GM21529 (cell line): ENCODE data around the gene ME3.
"Not testable (repeated sequence)": the region's sequence is repeated elsewhere in the genome, so short reads cannot be mapped to it uniquely, and the experiment has no call there.

Experiments
- ATAC-seq: cut with Tn5 transposase; IDR thresholded peaks from one replicate; pipeline ENCODE4 v1.9.1; 2021; ENCODE audit not compliant: unreplicated experiment

ME3 gene

GRCh38 chr11:86444981-86445380 lies 227.4 kb downstream of the ME3 start:
- ATAC-seq = peak; percentile 37

DNA sequence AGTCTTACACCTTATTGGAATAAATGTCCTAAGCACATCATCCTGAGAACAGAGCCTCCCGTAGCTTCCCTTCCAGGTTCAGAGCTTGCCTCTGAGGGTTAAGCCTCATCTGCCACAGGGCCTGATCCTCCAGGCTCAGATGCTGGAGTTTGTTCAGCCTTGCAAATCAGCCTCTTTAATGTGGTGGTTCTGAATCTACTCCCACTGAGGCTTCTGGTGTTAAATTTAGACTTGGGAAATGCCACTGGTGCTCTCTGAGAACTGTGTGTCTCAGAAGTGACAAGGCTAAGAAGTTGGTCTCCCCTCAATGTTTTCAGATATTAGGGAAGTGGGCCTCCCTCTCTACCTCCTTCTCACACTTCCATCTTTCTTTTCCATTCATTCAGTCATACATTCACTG lies 229.0 kb downstream of the ME3 start:
- no peak for ATAC-seq

DNA sequence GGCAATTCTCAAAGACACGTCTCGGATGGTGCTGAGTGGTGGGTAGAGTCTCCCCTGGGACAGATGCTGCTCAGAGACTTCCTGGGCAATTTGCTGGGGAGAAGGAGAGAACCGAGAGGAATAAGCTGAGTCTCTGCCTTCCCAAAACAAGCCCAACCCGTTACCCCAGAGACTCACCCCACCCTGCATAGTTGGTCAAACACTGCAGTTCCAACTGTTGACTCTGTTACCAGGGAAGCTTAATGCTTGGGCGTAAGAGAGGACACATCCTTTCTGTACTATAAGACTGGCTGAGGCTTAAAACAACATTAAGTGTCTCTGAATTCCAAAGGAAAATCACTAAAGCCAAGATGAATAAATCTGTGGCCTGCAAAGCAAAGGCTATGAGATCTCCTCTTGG lies 229.6 kb downstream of the ME3 start:
- no peak for ATAC-seq

DNA sequence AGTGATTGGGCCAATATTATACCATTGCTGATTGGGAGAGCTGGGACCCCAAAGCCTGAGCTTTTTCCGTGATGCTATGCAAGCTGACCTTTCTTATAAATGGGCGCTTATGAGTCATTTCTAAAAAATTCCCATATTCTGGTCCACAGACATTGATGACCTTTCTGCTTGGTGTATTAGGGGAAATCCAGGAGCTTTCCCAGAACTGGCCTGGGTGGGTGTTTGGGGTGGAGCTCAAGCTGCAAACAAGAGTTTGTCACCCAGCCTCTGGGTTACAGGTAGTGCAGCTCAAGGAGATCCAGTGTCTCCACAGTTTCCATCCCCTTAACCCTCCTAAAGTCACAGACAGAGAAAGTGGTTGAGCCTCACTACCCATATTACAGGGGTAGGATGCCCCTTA lies 230.0 kb downstream of the ME3 start:
- no peak for ATAC-seq

GRCh38 chr11:86440843-86441242 lies 231.6 kb downstream of the ME3 start:
- ATAC-seq = no peak

DNA sequence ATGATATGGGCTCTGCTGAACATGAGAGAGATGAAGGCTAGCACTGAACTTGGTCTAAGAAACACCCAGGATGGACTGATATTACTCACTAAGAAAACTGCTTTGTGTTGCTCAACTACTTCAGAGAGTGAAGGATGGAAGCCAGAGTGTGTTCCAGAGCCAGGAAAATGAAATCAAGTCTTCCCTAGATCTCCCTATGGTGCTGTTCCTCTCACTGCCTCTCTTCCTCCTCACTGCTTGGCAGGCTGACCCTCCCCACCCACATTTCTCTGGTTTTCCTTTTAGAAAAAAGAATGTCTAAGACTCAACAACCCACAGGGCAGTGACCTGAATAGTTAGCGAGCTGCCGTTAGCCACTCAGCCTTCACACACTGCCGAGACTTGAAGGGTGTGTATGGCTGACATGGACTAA lies 232.1 kb downstream of the ME3 start:
- no peak for ATAC-seq

DNA sequence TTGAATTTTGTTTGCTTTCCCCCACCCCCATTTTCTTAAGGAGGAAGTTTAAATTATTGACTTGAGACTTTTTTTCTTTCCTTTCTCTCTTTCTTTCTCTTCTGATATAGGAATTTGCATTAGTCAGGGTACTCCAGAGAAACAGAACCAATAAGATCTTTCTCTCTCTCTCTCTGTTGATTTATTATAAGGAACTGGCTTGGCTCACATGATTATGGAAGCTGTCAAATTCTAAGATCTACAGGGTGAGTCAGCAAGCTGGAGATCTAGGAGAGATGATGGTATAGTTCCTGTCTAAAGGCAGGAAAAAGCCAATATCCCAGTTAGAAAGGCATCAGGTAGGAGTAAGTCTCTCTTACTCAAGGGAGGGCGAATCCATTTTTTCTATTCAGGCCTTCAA lies 233.7 kb downstream of the ME3 start:
- ATAC-seq = no peak

GRCh38 chr11:86435711-86436110 lies 236.7 kb downstream of the ME3 start:
- ATAC-seq = no peak

DNA sequence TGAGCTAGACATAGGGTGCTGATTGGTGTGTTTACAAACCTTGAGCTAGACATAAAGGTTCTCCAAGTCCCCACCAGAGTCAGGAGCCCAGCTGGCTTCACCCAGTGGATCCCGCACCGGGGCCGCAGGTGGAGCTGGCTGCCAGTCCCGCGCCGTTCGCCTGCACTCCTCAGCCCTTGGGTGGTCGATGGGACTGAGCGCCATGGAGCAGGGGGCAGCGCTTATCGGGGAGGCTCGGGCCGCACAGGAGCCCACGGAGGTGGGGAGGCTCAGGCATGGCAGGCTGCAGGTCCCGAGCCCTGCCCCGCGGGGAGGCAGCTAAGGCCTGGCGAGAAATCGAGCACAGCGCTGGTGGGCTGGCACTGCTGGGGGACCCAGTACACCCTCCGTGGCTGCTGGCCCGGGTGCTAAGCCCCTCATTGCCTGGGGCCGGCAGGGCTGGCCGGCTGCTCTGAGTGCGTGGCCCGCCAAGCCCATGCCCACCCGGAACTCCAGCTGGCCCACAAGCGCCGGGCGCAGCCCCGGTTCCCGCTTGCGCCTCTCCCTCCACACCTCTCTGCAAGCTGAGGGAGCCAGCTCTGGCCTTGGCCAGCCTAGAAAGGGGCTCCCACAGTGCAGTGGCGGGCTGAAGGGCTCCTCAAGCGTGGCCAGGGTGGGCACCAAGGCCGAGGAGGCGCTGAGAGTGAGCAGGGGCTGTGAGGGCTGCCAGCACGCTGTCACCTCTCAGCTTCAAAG lies 238.9 kb downstream of the ME3 start:
- not testable (repeated sequence) for ATAC-seq

GRCh38 chr11:86431258-86431657 lies 241.2 kb downstream of the ME3 start:
- no peak for ATAC-seq

GRCh38 chr11:86427441-86427840 lies 245.0 kb downstream of the ME3 start:
- no peak for ATAC-seq

DNA sequence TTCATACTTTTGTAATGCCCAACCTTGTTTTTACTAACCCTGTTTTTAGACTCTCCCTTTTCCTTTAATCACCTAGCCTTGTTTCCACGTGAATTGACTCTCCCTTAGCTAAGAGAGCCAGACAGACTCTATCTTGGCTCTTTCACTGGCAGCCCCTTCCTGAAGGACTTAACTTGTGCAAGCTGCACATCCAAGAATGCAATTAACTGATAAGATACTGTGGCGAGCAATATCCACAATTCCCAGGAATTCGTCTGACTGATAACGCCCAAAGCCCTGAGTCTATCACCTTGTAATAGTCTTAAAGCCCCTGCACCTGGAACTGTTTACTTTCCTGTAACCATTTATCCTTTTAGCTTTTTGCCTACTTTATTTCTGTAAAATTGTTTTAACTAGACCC lies 248.9 kb downstream of the ME3 start:
- ATAC-seq = not testable (repeated sequence)

- no peak for ATAC-seq
These were observed 250.0 kb downstream of the ME3 start for GRCh38 chr11:86422371-86422770.

GRCh38 chr11:86421946-86422345 lies 250.5 kb downstream of the ME3 start:
- no peak for ATAC-seq

DNA sequence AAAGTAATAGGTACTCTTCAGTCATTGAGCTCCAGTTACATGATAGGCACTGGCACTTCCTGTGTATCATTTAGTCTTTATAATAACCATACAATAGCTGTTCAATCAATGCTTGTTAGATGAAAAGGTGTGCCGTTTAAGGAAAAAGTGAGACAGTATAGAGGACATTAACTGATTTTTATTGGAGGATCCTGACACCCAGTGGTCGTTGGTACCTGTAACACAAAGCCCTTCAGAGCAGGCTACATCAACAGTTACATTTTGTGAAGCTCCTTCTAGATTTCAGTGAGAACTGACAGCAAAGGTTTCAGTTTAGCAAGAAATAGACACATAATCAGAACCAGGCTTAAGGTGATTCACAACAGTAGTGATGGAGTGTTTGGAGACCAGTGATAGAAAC lies 253.5 kb downstream of the ME3 start:
- ATAC-seq = no peak

DNA sequence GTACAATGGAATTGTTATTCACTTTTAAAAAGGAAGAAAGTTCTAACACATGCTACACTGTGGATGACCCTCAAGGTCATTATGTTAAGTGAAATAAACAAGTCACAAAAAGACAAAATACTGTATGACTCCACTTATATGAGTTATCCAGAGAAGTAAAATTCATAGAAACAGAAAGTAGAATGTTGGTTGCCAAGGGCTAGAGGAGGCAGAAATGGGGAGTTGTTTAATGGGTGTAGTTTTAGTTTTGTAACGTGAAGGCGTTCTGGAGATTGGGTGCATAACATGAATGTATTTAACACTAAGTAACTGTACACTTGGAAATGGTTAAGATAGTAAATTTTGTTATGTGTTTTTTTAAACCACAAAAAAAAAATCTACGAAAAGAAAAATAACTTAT lies 253.9 kb downstream of the ME3 start:
- ATAC-seq = no peak

DNA sequence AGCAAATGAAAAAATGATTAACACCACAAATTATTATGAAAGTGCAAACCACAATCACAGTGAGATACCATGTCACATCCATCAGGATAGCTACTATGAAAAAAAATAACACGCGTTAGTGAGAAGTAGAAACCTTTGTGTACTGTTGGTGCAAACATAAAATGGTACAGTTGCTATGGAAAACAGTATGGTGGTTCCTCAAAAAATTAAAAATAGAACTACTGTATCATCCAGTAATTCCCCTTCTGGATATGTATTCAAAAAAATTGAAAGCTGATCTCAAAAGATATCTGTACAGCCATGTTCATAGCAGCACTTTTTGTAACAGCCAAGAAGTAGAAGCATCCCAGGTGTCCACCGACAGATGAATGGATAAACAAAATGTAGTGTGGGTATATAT lies 254.3 kb downstream of the ME3 start:
- no peak for ATAC-seq

GRCh38 chr11:86416951-86417350 lies 255.5 kb downstream of the ME3 start:
- not testable (repeated sequence) for ATAC-seq

DNA sequence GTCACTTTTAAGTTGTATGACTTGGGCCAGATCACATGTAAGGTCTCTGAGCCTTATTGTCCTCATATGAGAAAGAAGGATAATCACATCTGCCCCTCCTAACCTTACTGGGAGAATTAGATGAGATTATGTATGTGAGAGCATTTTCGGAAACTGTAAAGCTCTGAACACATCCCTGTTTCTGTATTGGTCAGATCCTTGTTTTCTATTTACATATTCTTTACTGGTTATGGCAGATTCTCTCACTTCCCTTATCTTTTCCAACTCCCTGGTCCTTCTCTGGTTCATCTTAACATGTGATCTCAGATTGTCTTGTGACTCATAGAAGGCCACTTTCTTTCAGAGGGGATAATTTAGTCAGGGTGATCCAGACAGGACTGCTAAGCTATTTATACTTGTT lies 255.9 kb downstream of the ME3 start:
- no peak for ATAC-seq

- ATAC-seq = no peak
These were observed 257.4 kb downstream of the ME3 start for GRCh38 chr11:86415026-86415425.

- ATAC-seq = no peak
These were observed 258.4 kb downstream of the ME3 start for GRCh38 chr11:86414032-86414431.

DNA sequence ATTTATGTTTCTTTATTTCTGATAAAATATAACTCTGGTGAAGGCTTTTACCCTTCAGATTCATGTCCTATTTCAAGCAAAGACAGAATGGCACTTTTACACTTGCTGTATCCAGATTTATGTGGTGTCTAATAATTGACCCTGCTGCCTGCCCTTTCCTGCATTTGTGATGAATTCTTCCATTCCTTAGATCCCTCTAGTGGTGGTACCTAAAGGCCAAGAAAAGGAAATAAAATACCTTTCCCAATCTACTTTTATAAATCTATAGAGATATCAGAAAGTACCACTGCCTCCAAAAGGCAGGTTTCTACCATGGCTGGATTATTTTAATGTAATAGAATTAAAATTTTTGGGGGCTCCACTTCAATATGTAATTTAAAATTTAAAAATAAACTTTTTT lies 263.6 kb downstream of the ME3 start:
- no peak for ATAC-seq

GRCh38 chr11:86403458-86403857 lies 269.0 kb downstream of the ME3 start:
- ATAC-seq = no peak
